Measurements from ENCODE around the gene PJA1. TPM values are rescaled to one million over a fixed set of nuclear protein-coding genes. Genes with fewer than 3 reads are reported as not detected.

The PJA1 gene
- total RNA-seq, result 11.7 TPM
- long read RNA-seq, transcript PJA1-202 (2 exons, 2,672 nt), result major isoform, 36 of 46 reads
- long read RNA-seq, partial matches to known transcripts, result 0 of 46 reads
- long read RNA-seq, other reads (novel, unspliced or antisense), result 0 of 46 reads

DNA sequence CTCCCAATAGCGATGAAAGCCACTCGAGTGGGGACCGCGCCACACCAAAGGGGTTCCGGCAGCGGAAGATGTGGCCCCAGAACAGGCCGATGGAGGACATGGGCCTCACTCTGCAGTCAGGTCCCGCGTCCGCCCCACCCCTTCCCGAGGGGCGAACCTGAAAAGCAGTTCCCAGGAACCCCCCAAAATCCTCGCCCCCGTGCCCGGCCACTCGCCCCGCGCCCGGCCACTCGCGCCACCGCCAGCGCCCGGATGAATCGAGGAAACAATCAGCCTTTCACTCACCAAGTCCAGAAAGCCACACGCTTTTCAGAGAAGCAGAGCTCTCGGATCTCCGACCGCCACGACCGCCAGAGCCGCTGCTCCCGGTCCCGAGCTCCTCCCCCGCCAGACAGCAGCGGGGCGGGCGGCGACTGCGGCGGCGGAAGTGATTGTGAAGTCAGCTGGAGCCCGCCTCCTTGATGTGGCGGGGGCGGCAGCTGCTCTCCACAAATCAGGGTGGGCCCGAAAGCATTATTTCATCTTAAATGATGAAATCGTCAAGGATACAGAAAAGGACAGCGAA lies at the start of gene PJA1:
PJA1 (minus strand) TSS at position 367 of the 565 bp plus-strand sequence. CDS start 2,380 bp downstream, outside the sequence.
- DNase-seq, result peak; percentile 86

GRCh38 chrX:69214463-69214862 lies 49.2 kb upstream of the PJA1 start:
- DNase-seq (no peak), ATAC-seq (no peak)
- intact Hi-C loops (cut with micrococcal nuclease), result no loop called here

More for the DNA sequence above, at the start of gene PJA1:
- intact Hi-C loops (cut with micrococcal nuclease), result no loop called here
- ATAC-seq, result peak; percentile 99

DNA sequence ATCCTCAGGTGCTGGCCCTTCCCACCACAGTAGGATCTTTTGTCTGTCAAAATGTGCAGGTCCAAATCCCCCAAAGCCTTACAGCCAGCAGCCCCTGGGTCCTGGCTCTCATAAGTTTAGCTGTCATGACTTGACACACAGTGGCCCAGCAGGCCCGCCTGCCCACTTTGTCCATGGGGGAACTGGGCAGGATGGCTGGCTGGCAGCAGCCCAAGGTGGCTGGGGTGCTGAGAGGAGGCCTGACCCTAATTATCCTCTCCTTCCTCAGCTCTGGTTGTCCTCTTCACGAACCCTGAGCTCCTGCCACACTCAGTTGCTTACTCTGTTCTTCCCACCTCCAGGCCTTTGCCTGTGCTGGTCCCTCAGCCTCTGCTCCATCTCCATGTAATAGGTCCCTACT lies 46.4 kb upstream of the PJA1 start:
- ATAC-seq (no peak), DNase-seq (no peak)
- intact Hi-C loops (cut with micrococcal nuclease), result no loop called here

GRCh38 chrX:69210581-69210980 lies 45.3 kb upstream of the PJA1 start:
- intact Hi-C loops (cut with micrococcal nuclease), result no loop called here
- peak; percentile 33 for DNase-seq

DNA sequence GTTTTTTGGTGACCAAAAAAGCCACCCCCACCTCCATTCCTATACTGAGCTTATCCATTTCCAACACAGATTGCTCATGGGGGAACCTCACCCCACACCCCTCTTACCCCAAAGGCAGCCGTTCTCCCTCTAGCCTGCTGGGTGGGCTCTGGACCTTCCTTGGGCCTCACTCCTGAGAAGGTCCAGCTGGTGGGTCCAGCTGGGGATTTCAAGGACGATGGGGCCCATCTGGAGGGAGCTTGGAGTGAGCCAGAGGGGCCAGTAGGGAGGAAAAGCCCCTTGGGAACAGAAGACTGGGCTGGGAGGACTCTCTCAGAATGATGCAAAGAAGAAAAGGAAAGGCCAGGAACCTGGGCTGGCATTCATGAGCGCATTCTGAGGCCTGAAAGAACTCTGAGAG lies 42.0 kb upstream of the PJA1 start:
- no peak for ATAC-seq
- no peak for DNase-seq
- intact Hi-C loops (cut with micrococcal nuclease), result no loop called here

More at GRCh38 chrX:69210581-69210980, 45.3 kb upstream of the PJA1 start:
- ATAC-seq, result peak; percentile 48

DNA sequence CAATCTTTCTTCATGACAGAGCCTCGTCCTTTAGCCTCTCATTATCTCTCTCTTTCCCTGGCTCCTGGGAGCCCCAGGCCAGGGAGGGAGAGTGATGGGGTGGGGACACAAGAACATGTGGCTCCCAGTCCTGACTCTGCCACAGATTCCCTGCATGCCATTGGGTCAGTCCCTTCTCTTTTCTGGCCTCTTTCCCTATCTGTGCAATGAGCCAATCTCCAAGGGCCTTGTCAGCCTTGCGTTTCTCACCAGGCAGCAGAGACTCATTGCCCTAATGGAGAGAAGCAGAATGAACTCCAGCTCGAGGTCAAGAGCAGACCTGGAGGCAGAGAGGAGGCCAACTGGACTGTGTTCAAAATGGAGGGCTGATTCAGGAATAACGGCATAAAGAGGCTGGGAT lies 38.4 kb upstream of the PJA1 start:
- DNase-seq, result no peak
- peak; percentile 78 for ATAC-seq
- intact Hi-C loops (cut with micrococcal nuclease), result no loop called here

DNA sequence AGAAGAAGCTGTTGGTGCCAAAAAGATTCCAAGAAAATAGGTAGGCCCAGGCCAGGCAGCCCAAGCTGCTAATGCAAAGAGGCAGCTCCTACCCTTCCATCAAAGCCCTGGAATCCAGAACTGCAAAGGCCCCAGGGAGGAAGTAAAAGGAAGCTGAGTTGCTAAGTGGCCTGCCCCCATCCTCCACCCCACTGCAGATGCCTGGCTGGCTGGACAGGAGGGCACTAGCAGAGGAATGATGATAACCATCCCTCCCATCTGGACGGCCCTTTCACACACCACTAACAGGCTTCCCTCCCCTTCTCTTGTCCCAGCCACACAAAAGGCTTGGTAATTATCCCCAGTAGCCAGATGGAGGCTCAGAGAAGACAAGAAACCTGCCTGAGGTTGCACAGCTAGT lies 32.4 kb upstream of the PJA1 start:
- ATAC-seq (no peak), DNase-seq (no peak)
- intact Hi-C loops (cut with micrococcal nuclease), result no loop called here

GRCh38 chrX:69196666-69197065 lies 31.4 kb upstream of the PJA1 start:
- no peak for DNase-seq
- intact Hi-C loops (cut with micrococcal nuclease), result no loop called here
- ATAC-seq, result no peak

GRCh38 chrX:69195810-69196209 lies 30.6 kb upstream of the PJA1 start:
- ATAC-seq, result peak; percentile 55
- no peak for DNase-seq
- intact Hi-C loops (cut with micrococcal nuclease), result no loop called here

- DNase-seq (no peak), ATAC-seq (no peak)
- intact Hi-C loops (cut with micrococcal nuclease), result no loop called here
Observed at GRCh38 chrX:69195192-69195591, 29.9 kb upstream of the PJA1 start.

- intact Hi-C loops (cut with micrococcal nuclease), result no loop called here
- no peak for ATAC-seq
- DNase-seq, result no peak
Observed at GRCh38 chrX:69192603-69193002, 27.4 kb upstream of the PJA1 start.

DNA sequence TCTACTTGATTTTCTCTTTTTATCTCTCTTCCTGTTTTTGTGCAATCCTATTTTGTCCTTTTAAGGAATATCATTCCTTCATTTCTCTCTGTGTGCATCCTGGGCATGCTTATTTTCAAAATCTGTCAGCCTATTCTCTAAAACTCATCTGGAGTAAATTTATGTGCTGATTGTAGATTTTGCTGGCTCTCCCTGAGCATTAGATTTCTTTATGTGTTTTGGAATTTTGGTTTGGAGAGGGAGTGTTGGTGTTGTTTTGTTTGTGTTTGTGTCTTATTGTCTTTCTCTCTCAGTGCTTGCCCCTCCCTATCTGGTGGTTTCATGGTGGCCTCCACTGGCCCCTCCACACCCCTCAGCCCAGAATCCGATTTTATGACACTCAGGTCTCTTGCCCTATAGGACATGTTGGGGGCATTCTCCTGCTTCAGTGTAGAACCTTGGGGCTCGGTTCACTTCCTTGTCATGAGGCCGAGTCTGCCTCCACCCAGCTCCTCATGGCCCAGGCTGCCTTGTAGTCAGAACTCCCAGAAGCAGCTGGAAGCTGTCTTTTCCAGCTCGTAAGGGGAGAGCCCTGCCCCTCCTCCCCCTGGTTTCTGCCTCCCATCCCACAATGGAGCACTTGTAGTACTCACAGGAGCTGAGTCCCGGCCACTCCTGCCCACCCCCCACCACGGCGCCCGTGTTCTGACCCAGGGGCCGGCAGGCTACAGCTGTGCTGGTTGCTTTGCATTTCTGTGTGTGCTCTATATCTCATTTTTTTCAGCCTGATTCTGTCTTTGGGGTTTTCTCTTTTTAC lies 24.5 kb upstream of the PJA1 start:
- intact Hi-C loops (cut with micrococcal nuclease), result no loop called here
- ATAC-seq (peak; percentile 91), DNase-seq (peak; percentile 56)

DNA sequence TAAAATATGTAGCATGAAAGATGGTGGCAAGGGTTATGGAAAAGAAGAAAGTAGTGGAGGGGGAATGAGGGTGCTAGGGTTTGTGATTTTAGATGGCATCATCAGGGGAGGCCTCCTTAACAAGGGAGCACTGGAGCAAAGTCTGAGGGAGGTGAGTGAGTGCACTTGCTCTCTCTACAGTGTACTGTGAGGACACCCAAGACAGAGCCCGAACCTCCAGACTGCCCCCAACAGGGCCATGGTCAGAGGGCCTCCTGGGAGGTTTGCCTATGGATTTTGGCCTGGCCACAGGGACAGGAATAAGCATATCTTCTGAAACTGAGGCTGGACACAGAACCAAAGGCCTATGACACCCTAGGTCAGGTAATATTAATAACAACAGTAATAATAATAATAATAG lies 21.4 kb upstream of the PJA1 start:
- intact Hi-C loops (cut with micrococcal nuclease), result no loop called here
- no peak for DNase-seq
- no peak for ATAC-seq

DNA sequence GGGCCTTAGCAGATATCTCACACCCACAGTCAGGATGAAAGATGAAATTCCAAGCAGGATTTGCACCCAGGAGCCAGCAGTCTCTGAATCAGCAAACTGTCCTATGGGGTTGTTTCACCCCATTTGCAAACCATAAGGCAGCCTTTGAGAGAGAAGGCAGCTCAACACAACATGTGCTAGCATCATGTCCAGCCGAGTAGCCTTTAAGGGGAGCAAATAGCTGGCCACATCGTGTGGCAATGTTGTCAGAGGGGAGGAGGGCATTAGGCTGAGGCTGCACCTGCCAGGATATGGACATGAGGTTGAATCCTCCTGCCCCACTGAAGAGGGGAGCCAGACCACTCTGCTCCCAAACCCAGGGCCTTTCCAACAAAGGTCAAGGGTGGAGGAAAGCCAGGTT lies 20.6 kb upstream of the PJA1 start:
- ATAC-seq, result no peak
- intact Hi-C loops (cut with micrococcal nuclease), result no loop called here
- no peak for DNase-seq

DNA sequence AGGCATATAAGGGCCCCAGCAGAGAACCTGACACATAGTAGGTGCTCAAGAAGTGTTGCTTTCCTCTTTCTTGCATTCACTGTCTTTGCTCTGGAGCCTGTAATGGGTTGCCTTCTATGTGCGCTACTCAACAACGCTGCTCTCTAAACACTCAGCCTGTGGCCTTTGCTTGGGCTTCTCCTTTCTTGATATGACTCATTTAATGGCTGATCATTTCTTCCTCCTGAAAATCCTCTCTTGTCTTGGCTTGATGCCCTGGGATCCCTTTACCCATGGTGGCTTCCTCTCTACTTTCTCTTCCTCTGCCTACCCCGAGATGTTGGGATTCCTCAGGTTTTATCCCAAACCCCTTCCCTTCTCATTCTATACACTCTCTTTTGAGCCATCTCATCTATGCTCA lies 19.9 kb upstream of the PJA1 start:
- ATAC-seq (no peak), DNase-seq (no peak)
- intact Hi-C loops (cut with micrococcal nuclease), result no loop called here

DNA sequence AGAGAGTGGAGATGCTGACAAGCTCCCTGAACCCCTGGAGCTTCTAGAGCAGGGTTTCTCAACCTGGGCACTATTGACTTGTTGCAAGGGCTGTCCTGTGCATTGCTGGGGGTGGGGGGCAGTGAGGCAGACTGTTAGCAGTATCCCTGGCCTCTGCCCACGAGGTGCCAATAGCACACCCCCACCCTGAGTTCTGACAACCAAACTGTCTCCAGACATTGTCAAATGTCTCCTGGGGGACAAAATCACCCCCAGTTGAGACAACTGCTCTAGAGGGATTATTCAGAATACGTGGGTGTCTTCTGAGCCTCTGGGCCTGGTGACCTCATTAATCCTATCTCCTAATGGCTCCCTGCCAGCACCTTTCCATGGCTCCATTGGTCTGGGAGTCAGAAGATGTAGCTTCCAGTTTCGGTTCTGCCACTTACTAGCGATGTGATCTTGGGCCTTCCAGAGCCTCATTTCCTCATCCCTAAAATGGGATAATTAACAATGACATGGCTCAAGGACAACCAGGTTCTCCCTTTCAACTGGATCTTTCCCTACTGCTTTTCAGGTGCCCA lies 17.6 kb upstream of the PJA1 start:
- intact Hi-C loops (cut with micrococcal nuclease), result no loop called here
- DNase-seq (no peak), ATAC-seq (no peak)

- intact Hi-C loops (cut with micrococcal nuclease), result no loop called here
- no peak for DNase-seq
- ATAC-seq, result no peak
Observed at GRCh38 chrX:69179380-69179911, 14.2 kb upstream of the PJA1 start.

GRCh38 chrX:69178592-69178991 lies 13.3 kb upstream of the PJA1 start:
- ATAC-seq, result no peak
- DNase-seq, result no peak
- intact Hi-C loops (cut with micrococcal nuclease), result no loop called here

- no peak for DNase-seq
- intact Hi-C loops (cut with micrococcal nuclease), result no loop called here
- ATAC-seq, result no peak
Observed at GRCh38 chrX:69177511-69178162, 12.4 kb upstream of the PJA1 start.

- intact Hi-C loops (cut with micrococcal nuclease), result no loop called here
- DNase-seq (no peak), ATAC-seq (no peak)
Observed at GRCh38 chrX:69176053-69176452, 10.8 kb upstream of the PJA1 start.

All from left ventricle myocardium superior (tissue), 1 donor.